Frontal cortex (tissue), 4 donors: ENCODE results near the gene CREB5. TPM values are rescaled to one million over a fixed set of nuclear protein-coding genes. Genes with fewer than 3 reads are reported as not detected.
"Not testable (repeated sequence)": the region's sequence is repeated elsewhere in the genome, so short reads cannot be mapped to it uniquely, and the experiment has no call there.

ENCODE experiments used
- DNase-seq, 2 donors: peaks; one replicate each; pipeline ENCODE4 v3.0.0; 2012; ENCODE audit warnings: low spot score in 2 of 2
- FAIRE-seq: peaks from 2 replicates; lab custom pipeline; 2012; peaks lifted over from hg19 to GRCh38; lab: Jason Lieb, UNC
- total RNA-seq: library from RNA; depleted of rRNA; stranded (reverse); fragments of >200 nt; gene quantifications from one replicate; pipeline ENCODE4 v1.2.3, GENCODE V29; 2014
- donor health status: control.
- donor health status: control.
- donor health status: control.

CREB5 gene
- total RNA-seq, 1 donor from 2014 or later = 4.5 TPM

DNA sequence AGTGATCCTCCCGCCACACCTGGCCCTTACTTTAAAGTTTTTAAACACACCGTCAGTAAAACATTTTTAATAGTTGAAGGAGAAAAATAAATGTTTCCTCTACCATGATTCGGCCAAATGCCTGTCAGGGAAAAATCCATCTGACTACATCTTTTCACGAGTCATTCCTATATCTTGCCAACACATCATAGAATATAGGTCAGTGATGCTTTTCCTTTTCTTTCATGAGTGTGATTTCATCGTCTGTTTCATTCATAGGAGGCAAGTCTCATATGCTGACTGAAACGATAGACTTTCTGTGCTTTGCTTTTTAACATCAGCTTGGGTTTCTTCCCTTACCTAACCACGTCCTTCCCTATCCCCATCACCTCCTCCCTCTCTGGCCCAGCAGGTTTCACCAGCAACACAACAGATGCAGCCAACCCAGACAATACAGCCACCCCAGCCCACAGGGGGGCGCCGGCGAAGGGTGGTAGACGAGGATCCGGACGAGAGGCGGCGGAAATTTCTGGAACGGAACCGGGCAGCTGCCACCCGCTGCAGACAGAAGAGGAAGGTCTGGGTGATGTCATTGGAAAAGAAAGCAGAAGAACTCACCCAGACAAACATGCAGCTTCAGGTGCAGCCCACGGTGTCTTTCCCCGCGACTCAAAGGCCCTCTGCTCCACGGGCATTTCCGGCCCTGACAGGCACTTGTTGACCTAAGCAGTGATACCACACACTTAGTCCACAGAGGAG is 396.6 kb downstream of the CREB5 start:
- DNase-seq (peak in 1 of 2 donors; percentile 22), FAIRE-seq (no peak)

DNA sequence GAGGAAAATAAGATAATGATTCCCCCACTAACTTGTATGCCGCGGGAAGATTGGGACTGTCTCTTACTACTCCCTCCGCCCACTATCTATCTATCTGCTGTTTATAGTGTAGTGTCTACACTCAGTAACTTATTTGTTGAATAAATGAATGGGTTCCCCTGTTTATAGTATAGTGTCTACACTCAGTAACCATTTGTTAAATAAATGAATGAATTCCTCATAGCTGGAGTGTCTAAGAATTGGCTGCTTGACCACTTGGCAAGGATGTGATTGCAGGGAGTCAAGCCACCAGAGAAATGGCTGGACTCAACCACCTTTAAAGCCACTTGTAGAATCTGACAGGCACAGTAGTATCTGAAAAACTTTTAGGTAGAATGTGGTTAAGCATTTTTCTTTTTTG is 398.7 kb downstream of the CREB5 start:
- no peak for DNase-seq

DNA sequence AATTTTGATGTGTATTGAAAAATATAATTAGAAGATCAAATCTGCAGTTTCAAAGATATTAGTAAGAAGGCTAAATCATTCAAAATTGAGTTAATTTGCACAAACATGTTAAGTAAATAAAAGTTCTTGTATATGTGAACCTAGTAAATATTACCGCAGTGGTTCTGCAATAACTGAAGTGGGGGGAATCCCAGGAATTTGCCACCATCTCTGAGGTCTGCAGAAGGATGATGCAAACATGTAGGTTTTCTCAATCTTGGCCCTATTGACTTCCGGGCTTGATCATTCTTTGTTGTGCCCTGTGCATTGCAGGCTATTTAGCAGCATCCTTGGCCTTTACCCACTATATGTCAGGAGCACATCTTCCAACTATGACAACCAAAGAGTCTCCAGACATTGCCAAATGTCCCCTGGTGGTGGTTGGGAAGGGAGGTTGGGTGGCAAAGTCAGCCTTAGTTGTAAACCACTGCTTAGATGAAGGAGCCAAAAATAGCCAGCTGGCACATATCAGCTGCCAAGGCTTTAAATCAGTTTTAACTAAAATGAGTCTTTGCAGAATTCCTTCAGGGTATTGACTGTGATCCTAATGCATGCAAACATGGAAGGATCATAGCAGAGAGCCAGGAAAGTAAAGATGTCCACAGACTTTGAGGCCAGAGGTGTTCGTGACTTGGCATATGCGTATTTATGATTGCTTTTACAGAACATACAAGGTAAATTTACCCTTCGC is 399.5 kb downstream of the CREB5 start:
- DNase-seq (no peak), FAIRE-seq (no peak)

More for the DNA sequence above, 398.7 kb downstream of the CREB5 start:
- no peak for FAIRE-seq

- FAIRE-seq = no peak
- DNase-seq = no peak
These were observed 400.3 kb downstream of the CREB5 start for GRCh38 chr7:28812616-28813015.

DNA sequence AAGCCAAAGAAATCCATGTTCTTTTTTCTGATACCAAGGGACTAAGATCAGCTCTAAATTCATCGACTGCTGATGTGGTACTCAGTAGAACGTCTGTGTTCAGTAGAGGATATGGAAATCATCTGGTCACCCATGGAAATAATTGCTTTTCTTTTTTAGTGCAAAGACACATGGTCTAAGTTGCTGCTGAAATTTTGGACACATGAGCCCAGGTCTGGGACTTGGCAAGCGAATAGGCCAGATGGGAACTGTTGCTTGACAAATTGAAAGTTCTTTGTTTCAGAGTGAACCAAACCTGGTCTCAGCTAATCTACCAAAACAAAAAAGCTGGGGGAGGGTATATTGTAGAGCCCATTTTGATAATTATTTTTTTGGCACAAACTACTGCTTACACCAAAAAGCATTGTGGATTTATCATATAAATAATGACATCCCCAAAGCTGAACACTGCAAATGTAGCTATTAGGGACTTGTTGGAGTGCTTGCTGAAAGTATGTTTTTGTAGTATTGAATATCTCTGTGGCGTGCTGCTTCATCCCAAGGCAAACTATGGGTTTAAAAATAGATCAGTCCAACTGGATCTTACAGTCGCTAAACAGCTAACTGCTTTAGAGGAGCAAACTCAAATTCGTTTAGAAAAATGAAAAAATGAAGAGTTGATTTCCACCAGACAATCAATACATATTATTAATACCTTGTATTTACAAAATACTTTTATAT is 401.1 kb downstream of the CREB5 start:
- FAIRE-seq (no peak), DNase-seq (no peak)

DNA sequence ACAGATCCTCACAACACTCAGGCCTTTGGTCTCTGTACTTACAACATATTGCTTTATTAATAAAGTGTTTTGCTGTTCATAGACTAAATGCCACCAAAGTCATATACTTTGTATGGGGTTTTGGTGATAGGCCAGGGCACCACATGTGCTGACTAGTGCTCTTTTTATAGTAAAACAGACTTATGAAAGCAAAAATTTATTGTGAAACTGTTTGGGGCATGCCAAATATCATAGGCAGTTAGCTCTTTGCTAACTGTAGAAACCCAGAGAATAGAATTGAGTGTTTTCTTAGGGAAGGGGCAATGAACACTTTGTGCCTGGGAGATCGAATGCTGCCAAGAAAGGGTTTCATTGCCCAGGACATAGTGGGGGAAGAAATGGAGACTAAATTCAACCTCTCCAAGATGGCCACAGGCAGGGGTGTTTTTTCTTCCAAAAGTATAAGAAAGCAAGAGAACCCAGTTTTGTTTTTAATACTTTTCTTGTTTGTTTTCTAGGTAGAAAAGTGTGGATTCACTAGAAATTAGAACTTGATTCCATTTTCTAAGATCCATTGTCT is 403.1 kb downstream of the CREB5 start:
- no peak for DNase-seq
- FAIRE-seq = no peak

- DNase-seq = no peak
- no peak for FAIRE-seq
These were observed 403.6 kb downstream of the CREB5 start for GRCh38 chr7:28815928-28816373.

- FAIRE-seq (no peak), DNase-seq (no peak)
These were observed 406.7 kb downstream of the CREB5 start for GRCh38 chr7:28818996-28819395.

DNA sequence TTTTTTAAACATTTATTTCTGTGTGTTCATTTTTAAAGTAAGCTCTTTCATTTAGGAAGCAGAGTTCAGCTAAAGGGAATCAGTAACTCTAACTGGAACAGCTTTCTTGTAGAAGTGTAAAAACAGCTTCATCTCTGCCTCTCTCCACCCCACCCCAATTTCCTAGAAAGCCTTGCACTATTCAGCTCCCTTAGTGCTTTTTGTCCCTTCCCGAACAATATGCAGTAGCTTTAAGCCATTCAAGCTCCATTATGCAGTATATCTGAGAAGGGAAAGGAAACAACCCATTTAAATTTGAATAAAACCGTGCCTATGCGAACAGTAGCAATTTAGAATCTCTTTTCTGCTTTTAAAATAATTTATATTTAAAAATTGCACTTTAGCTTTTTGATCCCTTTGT is 411.3 kb downstream of the CREB5 start:
- FAIRE-seq (no peak), DNase-seq (no peak)

DNA sequence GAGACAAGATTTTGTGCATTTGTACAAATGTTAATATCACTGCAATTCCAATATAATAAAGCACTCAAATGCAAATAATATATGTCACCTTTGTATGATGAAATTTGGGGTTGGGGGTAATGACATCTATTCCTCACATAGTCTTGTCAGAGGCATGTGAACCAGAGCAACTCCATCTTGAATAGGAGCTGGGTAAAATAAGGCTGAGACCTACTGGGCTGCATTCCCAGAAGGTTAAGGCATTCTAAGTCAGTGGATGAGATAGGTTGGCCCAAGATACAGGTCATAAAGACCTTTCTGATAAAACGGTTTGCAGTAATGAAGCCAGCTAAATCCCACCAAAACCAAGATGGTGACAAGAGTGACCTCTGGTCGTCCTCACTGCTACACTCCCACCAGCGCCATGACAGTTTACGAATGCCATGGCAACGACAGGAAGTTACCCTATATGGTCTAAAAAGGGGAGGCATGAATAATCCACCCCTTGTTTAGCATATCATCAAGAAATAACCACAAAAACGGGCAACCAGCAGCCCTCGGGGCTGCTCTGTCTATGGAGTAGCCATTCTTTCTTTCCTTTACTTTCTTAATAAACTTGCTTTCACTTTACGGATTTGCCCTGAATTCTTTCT is 413.6 kb downstream of the CREB5 start:
- not testable (repeated sequence) for DNase-seq, FAIRE-seq

DNA sequence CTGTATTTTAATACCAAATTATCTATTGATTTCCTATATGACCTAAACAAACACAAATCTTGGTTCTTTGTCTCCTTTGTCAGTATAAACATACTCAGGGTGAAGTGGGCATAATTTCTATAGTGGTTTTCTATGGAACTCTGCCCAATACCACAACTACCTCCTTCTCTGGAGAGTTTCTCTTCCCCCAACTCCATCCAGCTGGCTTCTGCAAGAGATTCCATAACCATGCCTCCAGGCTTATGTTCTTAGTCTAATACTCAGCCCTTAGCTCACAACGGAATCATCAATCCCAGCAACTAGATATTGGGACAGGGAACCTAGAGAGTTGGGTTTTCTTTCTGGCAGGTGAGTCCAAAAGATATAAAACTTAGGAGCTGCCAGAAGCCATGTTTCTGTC is 418.5 kb downstream of the CREB5 start:
- FAIRE-seq (no peak), DNase-seq (no peak)

GRCh38 chr7:28832669-28833068 is 420.4 kb downstream of the CREB5 start:
- DNase-seq (no peak), FAIRE-seq (no peak)

DNA sequence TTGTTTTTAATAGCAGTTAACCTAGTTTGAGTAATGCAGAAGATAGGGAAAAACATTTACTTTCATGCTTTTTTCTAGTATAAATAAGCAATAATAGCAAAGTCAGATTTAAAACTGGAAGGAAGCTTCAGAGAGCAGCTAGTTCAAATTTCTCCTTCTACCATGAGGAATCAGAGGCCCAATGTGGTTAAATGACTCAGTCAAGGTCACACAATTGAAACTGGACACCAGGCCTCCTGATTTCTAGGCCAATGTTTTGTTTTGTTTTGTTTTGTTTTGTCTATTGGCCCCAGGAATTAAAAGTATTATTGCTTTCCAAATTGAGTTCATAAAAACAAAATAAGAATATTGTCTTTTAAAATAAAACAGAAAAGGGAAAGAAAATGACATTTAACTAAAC is 423.5 kb downstream of the CREB5 start:
- no peak for FAIRE-seq
- no peak for DNase-seq

DNA sequence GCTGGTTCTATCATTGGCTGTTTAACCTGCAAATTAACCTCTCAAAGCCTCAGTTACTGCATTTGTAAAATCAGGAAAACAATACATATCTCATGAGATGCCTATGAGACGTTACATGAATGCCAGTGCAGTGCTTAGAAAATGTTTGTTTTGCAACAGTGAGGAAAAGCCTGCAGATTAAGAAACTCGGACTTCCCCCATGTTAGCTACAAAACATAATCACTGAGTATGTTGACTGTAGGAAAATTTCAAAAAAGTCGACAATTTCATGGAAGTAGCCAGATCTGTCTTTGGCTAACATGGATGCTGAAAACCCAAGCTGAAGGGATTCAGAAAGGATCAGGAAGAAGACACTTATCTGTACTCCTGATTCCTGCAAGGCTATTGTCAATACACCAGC is 424.4 kb downstream of the CREB5 start:
- no peak for FAIRE-seq

GRCh38 chr7:28837216-28837615 is 424.9 kb downstream of the CREB5 start:
- DNase-seq (no peak), FAIRE-seq (no peak)

More for the DNA sequence above, 424.4 kb downstream of the CREB5 start:
- DNase-seq = no peak

DNA sequence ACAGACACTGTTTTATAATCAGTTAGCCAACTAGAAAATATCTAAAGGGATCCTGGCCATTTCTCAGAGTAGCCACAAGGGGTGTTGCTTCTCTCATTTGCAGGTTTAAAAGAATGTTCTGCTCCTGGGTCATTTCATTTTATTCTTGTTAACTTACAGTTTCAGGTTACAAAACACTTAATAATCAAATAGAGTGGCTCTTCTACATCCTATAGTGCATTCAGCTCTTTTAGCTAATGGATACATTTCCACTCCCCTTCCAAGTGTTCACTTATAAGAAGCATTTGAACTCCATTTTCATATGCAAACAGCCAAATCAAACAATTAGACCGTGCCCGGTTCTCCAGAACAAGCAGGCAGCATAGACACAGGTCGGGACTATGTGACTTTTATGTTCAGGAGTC is 428.3 kb downstream of the CREB5 start:
- no peak for FAIRE-seq
- peak in 1 of 2 donors; percentile 19 for DNase-seq

- DNase-seq (no peak), FAIRE-seq (no peak)
These were observed 429.4 kb downstream of the CREB5 start for GRCh38 chr7:28841766-28842165.

GRCh38 chr7:28842769-28843295 is 430.5 kb downstream of the CREB5 start:
- DNase-seq = no peak
- FAIRE-seq = no peak

DNA sequence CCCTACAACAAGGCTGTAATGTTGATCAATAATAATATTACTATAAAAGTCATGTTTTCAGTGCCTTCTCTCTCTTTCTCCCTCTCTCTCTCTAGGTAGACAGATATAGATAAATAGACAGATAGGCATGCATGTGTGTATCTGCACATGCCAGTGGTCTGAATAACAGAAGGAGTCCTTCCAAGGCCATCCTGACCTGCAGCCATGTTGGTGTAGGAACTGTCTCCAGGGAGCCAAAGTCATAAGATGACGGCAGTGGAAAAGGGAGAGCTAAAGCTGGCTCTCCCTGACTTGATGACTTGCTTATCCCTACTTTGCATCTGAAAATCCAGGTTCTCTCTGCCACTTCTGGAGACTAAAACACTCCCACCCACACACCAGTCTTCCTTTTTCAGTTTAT is 432.8 kb downstream of the CREB5 start:
- FAIRE-seq (no peak), DNase-seq (no peak)

DNA sequence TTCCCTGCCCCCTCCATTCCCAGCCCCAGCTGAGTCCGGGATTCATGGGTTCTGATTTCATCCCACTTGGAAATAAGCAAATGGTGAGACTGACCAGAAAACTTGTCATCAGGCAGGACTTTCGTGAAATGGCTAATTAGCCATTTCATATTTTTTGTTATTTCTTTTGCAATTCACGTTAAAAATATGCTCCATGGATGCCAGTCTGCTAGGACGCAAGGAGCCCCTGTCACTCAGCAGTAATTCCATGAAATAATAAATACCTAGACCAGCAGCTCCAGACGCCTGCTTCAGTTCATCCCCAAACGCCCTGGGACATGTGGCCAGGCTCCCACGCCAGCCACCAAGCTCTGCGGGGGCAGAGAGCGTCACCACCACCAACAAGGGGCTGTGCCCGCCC is 434.9 kb downstream of the CREB5 start:
- no peak for FAIRE-seq
- no peak for DNase-seq
